HG03457 (cell line): Measurements from ENCODE around the gene C9orf43.

Source experiments
- ATAC-seq: cut with Tn5 transposase; IDR thresholded peaks from one replicate; pipeline ENCODE4 v1.9.1; 2021; ENCODE audit warnings: moderate number of reproducible peaks; ENCODE audit not compliant: unreplicated experiment

The C9orf43 gene

DNA sequence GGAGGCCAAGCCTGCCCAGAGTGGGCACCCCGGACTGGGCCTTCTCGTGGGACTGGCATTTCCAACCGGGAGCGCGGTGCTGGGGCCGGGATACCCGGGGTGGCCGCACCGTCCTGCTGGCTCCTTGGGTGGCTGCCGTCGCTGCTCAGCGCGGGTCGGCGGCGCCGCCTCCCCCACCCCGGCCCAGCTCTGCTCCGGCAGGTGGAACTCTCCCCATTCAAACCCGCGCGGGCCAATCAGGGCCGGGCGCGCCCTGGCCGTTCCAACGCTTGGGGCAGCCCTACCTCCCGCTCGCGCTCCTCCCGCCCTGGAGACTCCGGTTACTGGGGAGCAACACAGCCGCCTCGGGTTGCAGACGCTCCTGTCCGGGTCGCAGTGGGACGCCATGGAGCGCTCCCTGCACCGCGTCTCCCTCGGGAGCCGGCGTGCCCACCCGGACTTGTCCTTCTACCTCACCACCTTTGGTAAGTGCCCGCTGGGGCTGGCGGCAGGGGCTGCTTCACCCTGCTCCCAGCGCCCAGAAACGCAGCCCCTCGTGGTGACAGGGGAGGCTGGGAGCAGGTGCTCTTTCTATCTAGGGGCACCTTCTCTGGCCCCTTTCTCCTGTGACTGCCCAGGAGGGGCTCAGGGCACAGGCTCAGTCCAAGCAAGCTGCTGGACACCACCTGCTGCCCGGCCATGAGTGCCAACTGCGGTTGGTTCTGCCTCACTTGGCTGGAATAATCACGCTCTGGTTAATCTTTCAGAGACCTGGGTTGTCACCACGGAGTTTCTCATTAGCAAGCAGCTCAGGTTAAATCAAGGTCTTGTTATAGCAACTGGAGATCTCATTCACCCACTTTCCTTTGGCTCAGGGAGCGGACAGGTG is 53.1 kb downstream of the C9orf43 start, which contains the start of gene RGS3:
Gene RGS3 (plus strand): TSS at position 310 of the 868 bp plus-strand sequence. CDS start 76 bp downstream, at position 386.
- no peak for ATAC-seq

- ATAC-seq = no peak
These were observed 53.7 kb downstream of the C9orf43 start for GRCh38 chr9:113464286-113464660.

DNA sequence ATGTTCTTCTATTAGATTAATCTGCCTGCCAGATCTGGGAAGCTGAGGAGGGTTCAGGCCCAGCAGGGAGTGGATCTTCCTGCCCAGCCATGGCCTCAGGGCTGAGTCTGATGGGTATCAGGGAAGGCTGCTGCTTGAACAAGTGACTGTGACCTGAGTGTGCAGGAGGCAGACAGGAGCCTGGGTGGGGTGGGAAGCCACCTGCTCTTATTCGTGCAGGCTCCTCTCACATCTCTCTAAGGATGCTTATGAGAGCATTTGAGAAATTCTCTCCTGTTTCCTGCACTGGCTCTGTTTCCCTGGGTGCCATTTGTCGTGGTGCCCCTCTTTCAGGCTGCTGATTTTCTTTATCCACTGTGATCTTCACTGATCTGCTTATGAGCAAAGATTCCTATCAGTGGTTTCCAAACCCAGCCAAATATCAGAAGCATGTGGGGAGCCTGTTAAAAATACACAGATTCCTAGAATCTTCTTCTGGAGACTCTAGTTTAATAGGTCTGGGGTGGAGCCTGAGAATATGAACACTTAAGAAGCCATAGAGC is 55.1 kb downstream of the C9orf43 start:
- ATAC-seq = no peak

- no peak for ATAC-seq
These were observed 56.6 kb downstream of the C9orf43 start for GRCh38 chr9:113467183-113467582.

GRCh38 chr9:113468716-113469448 is 58.3 kb downstream of the C9orf43 start:
- no peak for ATAC-seq

- ATAC-seq = no peak
These were observed 60.6 kb downstream of the C9orf43 start for GRCh38 chr9:113471143-113471542.

- ATAC-seq = no peak
These were observed 61.0 kb downstream of the C9orf43 start for GRCh38 chr9:113471566-113471965.

DNA sequence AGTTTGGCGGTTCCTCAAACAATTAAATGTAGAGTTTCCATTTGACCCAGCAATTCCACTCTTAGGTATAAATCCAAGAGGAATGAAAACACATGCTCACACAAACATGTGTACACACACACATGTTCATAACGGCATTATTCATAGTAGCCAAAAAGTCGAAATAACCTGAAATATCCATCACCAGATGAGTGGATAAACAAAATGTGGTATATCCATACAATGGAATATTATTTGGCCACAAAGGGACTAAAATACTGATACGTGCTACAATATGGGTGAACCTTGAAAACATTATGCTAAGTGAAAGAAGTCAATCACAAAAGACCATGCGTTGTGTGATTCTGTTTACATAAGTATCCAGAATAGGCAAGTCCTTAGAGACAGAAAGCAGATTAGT is 61.7 kb downstream of the C9orf43 start:
- no peak for ATAC-seq

DNA sequence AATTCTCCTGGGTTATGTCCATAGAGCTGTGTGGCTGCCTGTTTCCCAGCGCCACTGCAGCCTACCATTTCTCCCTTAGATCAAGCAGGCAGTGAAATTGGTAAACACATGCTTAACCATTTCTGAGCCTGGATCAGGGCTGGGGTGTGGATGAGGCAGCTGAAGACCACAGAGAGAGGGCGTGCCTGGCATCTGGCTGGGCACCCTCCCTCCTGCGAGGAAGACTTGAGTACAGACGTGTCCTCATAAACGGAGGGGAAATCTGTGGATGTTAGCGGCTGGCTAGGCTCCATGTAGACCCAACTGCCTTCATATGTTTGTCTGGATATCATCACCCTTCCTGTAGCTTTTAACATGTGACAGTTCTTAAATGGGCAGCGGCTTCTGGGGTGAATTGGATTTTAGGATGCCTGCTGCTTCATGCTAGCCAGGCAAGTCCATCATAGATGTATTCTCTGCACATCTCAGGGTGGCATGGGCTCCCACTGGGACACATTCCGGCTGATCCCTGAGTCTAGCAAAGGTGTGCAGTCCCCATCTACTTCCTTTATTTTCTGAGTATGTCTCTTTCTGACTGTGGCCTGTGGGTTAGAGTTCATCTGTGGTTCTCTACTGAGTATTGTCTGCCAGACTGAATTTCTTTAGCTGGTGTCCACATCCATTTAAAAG is 63.9 kb downstream of the C9orf43 start:
- ATAC-seq = no peak

GRCh38 chr9:113475031-113475430 is 64.5 kb downstream of the C9orf43 start:
- no peak for ATAC-seq

DNA sequence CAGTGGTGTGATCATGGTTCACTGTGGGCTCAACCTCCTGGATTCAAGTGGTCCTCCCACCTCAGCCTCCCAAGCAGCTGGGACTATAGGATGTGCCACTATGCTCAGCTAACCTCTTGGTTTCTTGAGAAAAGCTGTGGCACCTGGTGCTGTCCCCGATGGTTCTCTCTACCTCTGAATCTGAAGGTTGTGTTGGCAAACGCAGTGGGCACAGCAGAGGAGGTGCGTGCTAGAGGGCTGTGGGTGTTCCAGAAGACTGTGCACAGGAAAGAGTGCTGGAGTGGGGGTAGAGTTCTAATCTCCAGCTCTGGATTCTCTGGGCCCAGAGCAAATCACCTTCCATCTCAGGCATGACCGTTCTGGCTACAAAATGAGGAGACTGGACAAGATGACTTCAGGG is 65.4 kb downstream of the C9orf43 start:
- no peak for ATAC-seq

DNA sequence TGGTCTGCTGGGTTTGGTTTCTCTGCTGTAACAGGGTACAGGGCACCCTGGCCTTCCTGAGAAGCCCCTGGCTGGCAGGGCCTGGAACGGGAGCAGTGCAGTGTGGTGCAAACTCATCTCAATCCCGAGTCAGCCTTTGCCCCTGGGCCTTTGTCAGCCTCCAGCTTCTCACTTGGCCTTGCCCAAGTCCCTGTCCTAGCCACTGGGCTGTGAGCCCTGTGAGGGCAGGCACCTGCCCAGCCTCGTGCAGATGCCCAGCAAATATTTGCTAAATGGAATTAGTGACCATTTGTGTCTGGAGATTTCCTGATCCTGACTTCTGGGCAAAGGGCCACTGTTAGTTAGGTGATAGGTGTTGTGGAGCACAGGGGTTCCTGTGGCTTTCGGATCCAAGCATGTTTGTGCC is 66.0 kb downstream of the C9orf43 start:
- ATAC-seq = no peak

DNA sequence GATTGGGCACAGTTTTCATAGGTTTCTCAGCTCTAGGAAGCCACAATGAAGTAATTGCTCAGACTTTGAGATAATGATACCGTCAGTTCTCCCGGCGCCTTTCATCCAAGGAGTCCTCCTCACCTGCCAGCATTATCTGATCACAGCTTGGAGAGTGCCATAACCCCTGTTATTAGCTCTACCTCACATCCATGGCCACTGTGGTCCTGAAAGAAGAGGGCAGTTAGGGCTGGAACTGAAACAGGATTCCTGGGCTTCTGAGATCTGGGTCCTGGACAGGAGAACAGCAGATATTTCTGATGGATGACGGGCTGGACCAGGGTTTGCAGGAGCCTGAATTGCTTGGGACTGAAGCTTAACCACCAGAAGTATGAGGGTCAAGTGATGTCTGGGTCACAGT is 66.5 kb downstream of the C9orf43 start:
- no peak for ATAC-seq

GRCh38 chr9:113477661-113478060 is 67.1 kb downstream of the C9orf43 start:
- no peak for ATAC-seq

GRCh38 chr9:113479174-113479621 is 68.7 kb downstream of the C9orf43 start:
- ATAC-seq = no peak
